Spleen (tissue), 11 donors: ENCODE results near the gene ZNF329. TPM values are rescaled to one million over a fixed set of nuclear protein-coding genes. Genes with fewer than 3 reads are reported as not detected.

Experiments
- DNase-seq: peaks from one replicate; pipeline ENCODE4 v3.0.0-alpha.2; 2020
- H3K27ac ChIP-seq, 8 donors: fragments of 200-600 bp; sonication (generic) in 7 of 8; 1 replicate in 4 of 8; 2 replicates in 4 of 8; pipeline versions ENCODE4 v1.5.0 to v1.8.0; 2016 to 2021; ENCODE audit warnings: inconsistent platforms in 4 of 8, mild to moderate bottlenecking in 4 of 8, moderate library complexity in 1 of 8
- H3K27me3 ChIP-seq, 7 donors: fragments of 200-600 bp; sonication (generic) in 6 of 7; replicated peaks in 1 of 7; 1 replicate in 4 of 7; 2 replicates in 3 of 7; pipeline versions ENCODE4 v1.5.0 to v1.8.0; 2016 to 2021; ENCODE audit warnings: inconsistent platforms in 3 of 7, mild to moderate bottlenecking in 1 of 7
- H3K36me3 ChIP-seq, 6 donors: fragments of 200-600 bp; sonication (generic) in 5 of 6; 1 replicate in 4 of 6; 2 replicates in 2 of 6; pipeline versions ENCODE4 v1.5.0 to v1.8.0; 2016 to 2021; ENCODE audit warnings: inconsistent platforms in 2 of 6
- H3K4me1 ChIP-seq, 6 donors: fragments of 200-600 bp; sonication (generic) in 5 of 6; 1 replicate in 3 of 6; 2 replicates in 3 of 6; pipeline versions ENCODE4 v1.5.0 to v1.8.0; 2016 to 2021; ENCODE audit warnings: inconsistent platforms in 3 of 6
- H3K4me3 ChIP-seq, 8 donors: fragments of 200-600 bp; sonication (generic) in 7 of 8; 1 replicate in 4 of 8; 2 replicates in 4 of 8; pipeline versions ENCODE4 v1.5.0 to v1.8.0; 2016 to 2021; ENCODE audit warnings: inconsistent platforms in 4 of 8, mild to moderate bottlenecking in 4 of 8, moderate library complexity in 2 of 8
- H3K9me3 ChIP-seq, 8 donors: fragments of 200-600 bp; sonication (generic) in 7 of 8; 1 replicate in 4 of 8; 2 replicates in 4 of 8; pipeline versions ENCODE4 v1.5.0 to v1.8.0; 2016 to 2021; ENCODE audit warnings: inconsistent platforms in 4 of 8
- CTCF ChIP-seq, 11 experiments: fragments of 200-600 bp in 7 of 11; fragments of 450-650 bp in 4 of 11; sonication (generic) in 4 of 11; IDR thresholded peaks in 8 of 11; conservative IDR thresholded peaks in 3 of 11; 1 replicate in 7 of 11; 2 replicates in 4 of 11; pipeline versions ENCODE4 v1.4.0 to v1.8.0; 2016 to 2021; ENCODE audit warnings: antibody characterized with exemption in 11 of 11, inconsistent platforms in 4 of 11, mild to moderate bottlenecking in 1 of 11
- POLR2A ChIP-seq, 3 donors: fragments of 450-650 bp; IDR thresholded peaks; one replicate each; pipeline ENCODE4 v1.5.1; 2017; ENCODE audit warnings: antibody characterized with exemption in 3 of 3, mild to moderate bottlenecking in 1 of 3
- POLR2AphosphoS5 ChIP-seq, 3 donors: sonication (generic); formaldehyde crosslinking; IDR thresholded peaks; one replicate each; pipeline ENCODE4 v1.5.1; 2017; ENCODE audit warnings: antibody characterized with exemption in 3 of 3
- WGBS, 5 donors: extraction: QIAGEN DNeasy Blood & Tissue Kit in 3 of 5; methylation state at CpG; one replicate each; pipeline versions ENCODE4 v1.1.5 to v1.1.7; 2013 to 2018; 5-methylcytosine and 5-hydroxymethylcytosine counted together
- intact Hi-C: fragments of 100-400 bp; cut with DNase I; formaldehyde crosslinking; loops from one replicate; pipeline ENCODE4 v1.15.0; 2023; ENCODE audit warnings: low total_unique reads
- polyA plus RNA-seq, 3 donors: library from polyadenylated mRNA; stranded (reverse); fragments of 200-250 nt; gene quantifications; one replicate each; pipeline ENCODE4 v1.2.1, GENCODE V29; 2013
- total RNA-seq, 7 donors: library from RNA; depleted of rRNA in 3 of 7; stranded (reverse); fragments of >200 nt in 3 of 7; fragmentation: NEBNext Ultra II Directional in 4 of 7; extraction: Animal tissue kit (Norgen Biotek cat#: 25700) in 4 of 7; gene quantifications; one replicate each; pipeline versions ENCODE4 v1.1.0 to v1.2.1, GENCODE V29; 2016 to 2021
- donor health status: healthy with polysubstance abuse.
- donor health status: DM: no; HTN: no; CAD: no; lungs with moderate emphysema.
- donor health status: DM: no; HTN: no; CAD: no.
- donor health status: Bipolar disorder and iron deficiency.
- donor health status: healthy.
- donor health status: DM: no; HTN: no; CAD: no.
- donor health status: DM: yes; HTN: yes; CAD: no.

ZNF329 gene
- total and polyA plus RNA-seq, 10 donors: 3.8 to 13.4 (median 9.3) TPM

- Histone ChIP-seq H3K27me3 (no peaks in the 10 kb centered on the region), H3K4me3 (no peak overlapping the region), H3K4me1 (no peaks in the 10 kb centered on the region), H3K9me3 (peaks cover 31 to 100% (median 100%) of the 10 kb centered on the region in 8 donors), H3K36me3 (no peaks in the 10 kb centered on the region), H3K27ac (no peak overlapping the region)
- TF ChIP-seq POLR2A (IDR thresholded peaks at IDR 0.05): no peak
- TF ChIP-seq CTCF (IDR thresholded peaks at IDR 0.05 in 8 of 11, conservative IDR thresholded peaks at IDR 0.05 in 3 of 11): no peak
- TF ChIP-seq POLR2AphosphoS5 (IDR thresholded peaks at IDR 0.05): no peak
- intact Hi-C loops: no loop called here
- no peak for DNase-seq
- WGBS, 5 donors: 22 to 70% (median 56%) methylated on average over 1 of the region's 1 CpG
Observed at GRCh38 chr19:58170860-58171259, 20.3 kb upstream of the ZNF329 start.

- no peaks in the 10 kb centered on the region for H3K27me3 ChIP-seq
- no peak overlapping the region for H3K27ac ChIP-seq
- no peak for DNase-seq
- no peaks in the 10 kb centered on the region for H3K36me3 ChIP-seq
- no peaks in the 10 kb centered on the region for H3K4me1 ChIP-seq
- intact Hi-C loops: no loop called here
- 59 to 67% (median 63%) methylated on average over 4 of the region's 4 CpGs for WGBS, 5 donors
- H3K9me3 ChIP-seq: peaks cover 39 to 100% (median 100%) of the 10 kb centered on the region in 8 donors
- H3K4me3 ChIP-seq: no peak overlapping the region
- TF ChIP-seq POLR2AphosphoS5 (IDR thresholded peaks at IDR 0.05) (no peak), CTCF (IDR thresholded peaks at IDR 0.05 in 8 of 11, conservative IDR thresholded peaks at IDR 0.05 in 3 of 11) (no peak), POLR2A (IDR thresholded peaks at IDR 0.05) (no peak)
Observed at GRCh38 chr19:58166708-58167280, 16.2 kb upstream of the ZNF329 start.

- peaks cover 39 to 100% (median 100%) of the 10 kb centered on the region in 8 donors for H3K9me3 ChIP-seq
- DNase-seq: no peak
- H3K4me3 ChIP-seq: no peak overlapping the region
- no peaks in the 10 kb centered on the region for H3K36me3 ChIP-seq
- H3K27ac ChIP-seq: no peak overlapping the region
- TF ChIP-seq POLR2A (IDR thresholded peaks at IDR 0.05): no peak
- no peak for TF ChIP-seq CTCF (IDR thresholded peaks at IDR 0.05 in 8 of 11, conservative IDR thresholded peaks at IDR 0.05 in 3 of 11)
- no peak for TF ChIP-seq POLR2AphosphoS5 (IDR thresholded peaks at IDR 0.05)
- H3K27me3 ChIP-seq: no peaks in the 10 kb centered on the region
- H3K4me1 ChIP-seq: no peaks in the 10 kb centered on the region
- intact Hi-C loops: no loop called here
- WGBS, 5 donors: 70 to 94% (median 89%) methylated on average over 1 of the region's 1 CpG
Observed at GRCh38 chr19:58166268-58166667, 15.7 kb upstream of the ZNF329 start.

- no peak for DNase-seq
- Histone ChIP-seq H3K4me3 (no peak overlapping the region), H3K4me1 (peaks cover 10 to 32% (median 22%) of the 10 kb centered on the region in 6 donors), H3K36me3 (no peaks in the 10 kb centered on the region), H3K9me3 (peaks cover 0 to 69% (median 44%) of the 10 kb centered on the region in 8 donors), H3K27me3 (no peaks in the 10 kb centered on the region), H3K27ac (no peak overlapping the region)
- intact Hi-C loops: loop anchor here (5.0 to 10.0 kb wide), 2 partner anchors 135 to 1052 kb away; no protein-coding TSS in a partner anchor
- no peak for TF ChIP-seq CTCF (IDR thresholded peaks at IDR 0.05 in 8 of 11, conservative IDR thresholded peaks at IDR 0.05 in 3 of 11)
- TF ChIP-seq POLR2AphosphoS5 (IDR thresholded peaks at IDR 0.05): no peak
- TF ChIP-seq POLR2A (IDR thresholded peaks at IDR 0.05): no peak
- 91 to 96% (median 92%) methylated on average over 23 to 53 of the region's 53 CpGs for WGBS, 5 donors
Observed at GRCh38 chr19:58157045-58157728, 6.6 kb upstream of the ZNF329 start.
